Ovary (tissue), 9 donors: ENCODE measurements around the gene RMC1. TPM values are rescaled to one million over a fixed set of nuclear protein-coding genes. Genes with fewer than 3 reads are reported as not detected.

Experiments used
- DNase-seq, 5 donors: peaks; one replicate each; pipeline ENCODE4 v3.0.0-alpha.2; 2019 to 2020
- H3K27ac ChIP-seq, 2 donors: fragments of 200-600 bp; one replicate each; pipeline versions ENCODE4 v1.5.1 to v1.8.0; 2019 to 2022
- H3K27me3 ChIP-seq: fragments of 200-600 bp; one replicate; pipeline ENCODE4 v1.8.0; 2022
- H3K36me3 ChIP-seq: fragments of 200-600 bp; sonication (generic); one replicate; pipeline ENCODE4 v1.5.1; 2019
- H3K4me1 ChIP-seq: one replicate; pipeline ENCODE4 v1.8.1; 2013; ENCODE audit warnings: mild to moderate bottlenecking, moderate library complexity; ENCODE audit not compliant: insufficient read depth
- H3K4me3 ChIP-seq: fragments of 200-600 bp; sonication (generic); one replicate; pipeline ENCODE4 v1.5.1; 2017
- H3K9me3 ChIP-seq, 2 donors: fragments of 200-600 bp in 1 of 2; sonication (generic) in 1 of 2; one replicate each; pipeline versions ENCODE4 v1.5.1 to v1.8.1; 2013 to 2019; ENCODE audit warnings: mild to moderate bottlenecking in 1 of 2, moderate library complexity in 1 of 2
- CTCF ChIP-seq, 3 donors: fragments of 450-650 bp in 2 of 3; fragments of 200-600 bp in 1 of 3; IDR thresholded peaks; one replicate each; pipeline versions ENCODE4 v1.5.1 to v1.8.0; 2016 to 2022; ENCODE audit warnings: antibody characterized with exemption in 3 of 3, mild to moderate bottlenecking in 1 of 3
- EP300 ChIP-seq: sonication (generic); formaldehyde crosslinking; IDR thresholded peaks from one replicate; pipeline ENCODE4 v1.6.1; 2017; ENCODE audit warnings: antibody characterized with exemption
- POLR2A ChIP-seq: fragments of 450-650 bp; IDR thresholded peaks from one replicate; pipeline ENCODE4 v1.6.1; 2017; ENCODE audit warnings: antibody characterized with exemption, mild to moderate bottlenecking, moderate library complexity
- WGBS, 3 donors: extraction: QIAGEN DNeasy Blood & Tissue Kit in 1 of 3; methylation state at CpG; one replicate each; pipeline versions ENCODE4 v1.1.5 to v1.1.7; 2013 to 2017; 5-methylcytosine and 5-hydroxymethylcytosine counted together
- intact Hi-C, 4 donors: fragments of 100-400 bp; cut with DNase I; formaldehyde crosslinking; loops; one replicate each; pipeline versions ENCODE4 v1.11.0 to v1.15.1; 2022 to 2023
- polyA plus RNA-seq, 2 donors: library from polyadenylated mRNA; stranded (reverse); fragments of 200-250 nt in 1 of 2; fragments of 350-450 nt in 1 of 2; fragmentation: Illumina TruSeq in 1 of 2; extraction: RNeasy Lipid Tissue Mini Kit (QIAGEN cat#74804) in 1 of 2; gene quantifications; one replicate each; pipeline ENCODE4 v1.2.3, GENCODE V29; 2013 to 2014
- total RNA-seq, 7 donors: library from RNA; depleted of rRNA in 2 of 7; stranded (reverse); fragments of >200 nt in 2 of 7; fragmentation: NEBNext Ultra II Directional in 3 of 7; extraction: Animal tissue kit (Norgen Biotek cat#: 25700) in 3 of 7; gene quantifications; one replicate each; pipeline versions ENCODE4 v1.1.0 to v1.2.4, GENCODE V29; 2016 to 2023
- donor health status: DM: no; HTN: no; CAD: no; lungs with moderate emphysema.
- donor health status: DM: no; HTN: no; CAD: no.
- donor health status: Bipolar disorder and iron deficiency.
- donor health status: DM: yes; HTN: yes; CAD: no.
- donor health status: DM: no; HTN: no; CAD: no.
- donor health status: DM: yes; HTN: yes; CAD: no.

Gene RMC1
- total and polyA plus RNA-seq, 9 donors: 15.0 to 29.5 (median 22.1) TPM

- no peak overlapping the region for H3K27ac ChIP-seq
- TF ChIP-seq POLR2A: no peak
- no peak for TF ChIP-seq CTCF (IDR thresholded peaks at IDR 0.05)
- no peak for TF ChIP-seq EP300
- no peaks in the 10 kb centered on the region for H3K27me3 ChIP-seq
- no peak overlapping the region for H3K4me3 ChIP-seq
- 16 to 60% (median 31%) methylated on average over 11 of the region's 11 CpGs for WGBS, 3 donors
- no peaks in the 10 kb centered on the region for H3K9me3 ChIP-seq
- intact Hi-C loops: no loop called here
- no peaks in the 10 kb centered on the region for H3K36me3 ChIP-seq
- peak in 1 of 5 donors; percentile 31 for DNase-seq
- no peaks in the 10 kb centered on the region for H3K4me1 ChIP-seq
Measured at GRCh38 chr18:23499291-23499781, 4.0 kb upstream of the RMC1 start.

GRCh38 chr18:23501626-23502025 is 1.7 kb upstream of the RMC1 start:
- TF ChIP-seq EP300 (no peak), CTCF (IDR thresholded peaks at IDR 0.05) (no peak), POLR2A (no peak)
- intact Hi-C loops: loop anchor here in 2 of 4 donors (2.0 to 10.0 kb wide), 4 partner anchors 47 to 313 kb away; partner anchors contain the start of genes NPC1 (in 2 of the 2) and RIOK3 (in 1 of the 2)
- Histone ChIP-seq H3K4me3 (no peak overlapping the region), H3K36me3 (no peaks in the 10 kb centered on the region), H3K9me3 (no peaks in the 10 kb centered on the region), H3K27me3 (no peaks in the 10 kb centered on the region), H3K27ac (no peak overlapping the region), H3K4me1 (peaks cover 5% of the 10 kb centered on the region)
- WGBS, 3 donors: 78 to 81% (median 80%) methylated on average over 6 of the region's 6 CpGs
- no peak for DNase-seq

GRCh38 chr18:23502516-23503037 is 734 bp upstream of the RMC1 start:
- intact Hi-C loops: loop anchor here in 2 of 4 donors (2.0 to 10.0 kb wide), 4 partner anchors 48 to 312 kb away; partner anchors contain the start of genes NPC1 (in 2 of the 2) and RIOK3 (in 1 of the 2)
- H3K36me3 ChIP-seq: no peaks in the 10 kb centered on the region
- no peak for TF ChIP-seq CTCF (IDR thresholded peaks at IDR 0.05)
- no peak for TF ChIP-seq POLR2A
- TF ChIP-seq EP300: no peak
- H3K27ac ChIP-seq: peak overlapping the region; percentile 11 to 93
- no peaks in the 10 kb centered on the region for H3K27me3 ChIP-seq
- no peaks in the 10 kb centered on the region for H3K9me3 ChIP-seq
- WGBS, 3 donors: 9 to 12% (median 10%) methylated on average over 6 of the region's 6 CpGs
- H3K4me1 ChIP-seq: peaks cover 5% of the 10 kb centered on the region
- DNase-seq: no peak
- peak overlapping the region; percentile 85 for H3K4me3 ChIP-seq

- Histone ChIP-seq H3K4me1 (peaks cover 5% of the 10 kb centered on the region), H3K36me3 (no peaks in the 10 kb centered on the region), H3K27me3 (no peaks in the 10 kb centered on the region), H3K4me3 (peak overlapping the region; percentile 85), H3K9me3 (no peaks in the 10 kb centered on the region), H3K27ac (peak overlapping the region; percentile 36 to 93)
- 1 to 2% (median 2%) methylated on average over 21 of the region's 21 CpGs for WGBS, 3 donors
- no peak for TF ChIP-seq POLR2A
- no peak for TF ChIP-seq CTCF (IDR thresholded peaks at IDR 0.05)
- no peak for TF ChIP-seq EP300
- no peak for DNase-seq
- intact Hi-C loops: loop anchor here in 2 of 4 donors (2.0 to 10.0 kb wide), 4 partner anchors 49 to 311 kb away; partner anchors contain the start of genes NPC1 (in 2 of the 2) and RIOK3 (in 1 of the 2)
Measured at GRCh38 chr18:23503963-23504344, 643 bp downstream of the RMC1 start.
